NT2/D1 (cell line): ENCODE measurements around the gene SEPTIN11.

Experiments used
- DNase-seq: peaks from one replicate; pipeline ENCODE4 v3.0.0-alpha.2; 2011; ENCODE audit warnings: low read depth, low spot score
- H3K27me3 ChIP-seq: 2 replicates; pipeline ENCODE4 v1.6.0; 2011; ENCODE audit warnings: mild to moderate bottlenecking; ENCODE audit not compliant: insufficient read length, insufficient read depth
- H3K36me3 ChIP-seq: 2 replicates; pipeline ENCODE4 v1.6.1; 2011; ENCODE audit warnings: mild to moderate bottlenecking, low read length, mixed read lengths; ENCODE audit not compliant: insufficient read depth, insufficient read length
- H3K4me1 ChIP-seq: 2 replicates; pipeline ENCODE4 v1.5.1; 2011; ENCODE audit not compliant: insufficient read depth, insufficient read length
- H3K4me3 ChIP-seq: 2 replicates; pipeline ENCODE4 v1.5.1; 2011; ENCODE audit warnings: low read depth; ENCODE audit not compliant: insufficient read length
- H3K9ac ChIP-seq: 2 replicates; pipeline ENCODE4 v1.6.0; 2011; ENCODE audit warnings: low read depth; ENCODE audit not compliant: insufficient read length
- H3K9me3 ChIP-seq: 2 replicates; pipeline ENCODE4 v1.5.1; 2011; ENCODE audit warnings: mild to moderate bottlenecking, low read length; ENCODE audit not compliant: insufficient read depth
- SUZ12 ChIP-seq: IDR thresholded peaks from 2 replicates; pipeline ENCODE4 v1.6.1; 2011; ENCODE audit not compliant: insufficient read length, insufficient read depth; ENCODE audit errors: extremely low read depth
- YY1 ChIP-seq: IDR thresholded peaks from 2 replicates; pipeline ENCODE4 v1.6.1; 2011; ENCODE audit not compliant: insufficient read length, insufficient read depth
- ZNF274 ChIP-seq: IDR thresholded peaks from 2 replicates; pipeline ENCODE4 v1.6.1; 2011; ENCODE audit warnings: mild to moderate bottlenecking, low read depth, low read length

SEPTIN11 gene

DNA sequence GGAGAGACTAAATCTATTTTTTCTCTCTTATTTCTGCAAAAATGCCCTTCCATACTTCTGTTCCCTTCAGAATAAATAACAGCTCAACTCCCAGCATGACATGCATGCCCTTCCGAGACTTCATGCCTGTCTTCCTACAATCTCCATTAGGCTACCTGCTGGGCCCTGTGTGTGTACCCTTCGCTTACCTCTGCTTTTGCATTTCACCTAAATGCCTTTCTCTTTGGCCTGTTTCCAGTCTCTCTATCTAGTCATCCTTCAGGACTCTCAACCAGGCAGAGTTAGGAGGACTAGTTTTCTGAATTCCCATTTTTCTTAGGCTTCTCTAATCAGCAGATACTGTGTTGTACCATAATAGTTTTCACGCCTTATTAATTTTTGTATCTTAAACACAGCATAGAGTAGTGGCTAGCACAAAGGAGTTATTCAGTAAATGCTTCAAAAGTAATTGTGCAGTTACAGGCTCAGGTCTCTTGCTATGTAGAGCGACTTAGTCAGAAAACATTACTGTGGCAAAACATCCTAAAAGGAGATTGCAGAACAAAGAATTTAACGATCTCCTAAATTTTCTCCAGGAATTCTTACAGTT, 20.5 kb downstream of the SEPTIN11 start:
- no peak for DNase-seq
- H3K4me3 ChIP-seq, result no peak overlapping the region
- H3K36me3 ChIP-seq, result peaks cover 24% of the 10 kb centered on the region
- TF ChIP-seq SUZ12 (no peak), ZNF274 (no peak), YY1 (no peak)
- H3K27me3 ChIP-seq, result no peaks in the 10 kb centered on the region
- no peak overlapping the region for H3K9ac ChIP-seq
- H3K9me3 ChIP-seq, result no peaks in the 10 kb centered on the region
- H3K4me1 ChIP-seq, result no peaks in the 10 kb centered on the region

DNA sequence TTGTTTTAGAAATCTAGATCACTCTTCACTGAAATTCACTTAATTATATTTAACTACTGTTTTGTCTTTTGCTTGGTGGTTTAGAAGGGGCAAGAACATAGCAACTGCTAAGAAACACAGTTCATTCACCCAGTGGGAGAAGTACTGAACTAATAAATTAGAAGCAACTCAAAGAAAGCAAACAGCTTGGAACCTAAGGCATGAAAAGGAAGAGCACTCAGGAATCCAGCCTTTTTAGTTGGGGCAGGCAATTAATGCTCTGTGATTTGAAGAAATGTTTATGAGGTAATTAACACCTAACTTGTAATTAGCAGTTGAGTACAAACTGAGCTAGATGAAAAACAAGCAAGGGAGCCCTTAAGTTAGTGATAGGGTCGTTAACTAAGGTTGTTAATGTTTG, 22.8 kb downstream of the SEPTIN11 start:
- Histone ChIP-seq H3K4me1 (no peaks in the 10 kb centered on the region), H3K27me3 (no peaks in the 10 kb centered on the region), H3K9ac (no peak overlapping the region), H3K4me3 (no peak overlapping the region), H3K36me3 (peaks cover 27% of the 10 kb centered on the region), H3K9me3 (no peaks in the 10 kb centered on the region)
- TF ChIP-seq SUZ12 (no peak), YY1 (no peak), ZNF274 (no peak)
- DNase-seq, result no peak

DNA sequence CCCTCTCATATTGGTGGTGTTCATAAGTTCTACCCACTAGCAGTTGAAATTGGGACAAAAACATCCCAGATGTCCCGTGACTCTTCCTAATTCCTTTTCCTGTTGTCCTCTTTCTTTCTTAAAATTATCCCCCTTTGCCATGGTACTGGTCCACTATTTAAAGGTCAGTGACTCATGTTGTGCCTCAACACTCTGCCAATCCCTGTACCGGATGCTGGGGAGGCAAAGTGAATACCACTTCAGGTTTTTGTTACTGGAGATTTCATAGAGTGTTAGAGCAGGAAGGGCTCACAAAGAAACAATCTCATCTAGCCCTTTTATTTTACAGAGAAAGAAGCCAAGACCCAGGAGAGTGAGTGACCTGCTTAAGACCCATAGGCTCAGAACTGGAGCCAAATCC, 24.6 kb downstream of the SEPTIN11 start:
- no peaks in the 10 kb centered on the region for H3K9me3 ChIP-seq
- no peak for DNase-seq

GRCh38 chr4:76977113-76977512, 27.6 kb downstream of the SEPTIN11 start:
- H3K27me3 ChIP-seq, result no peaks in the 10 kb centered on the region
- no peak for DNase-seq
- TF ChIP-seq SUZ12, result no peak
- no peak for TF ChIP-seq YY1
- no peak for TF ChIP-seq ZNF274
- peaks cover 31% of the 10 kb centered on the region for H3K36me3 ChIP-seq
- H3K9ac ChIP-seq, result no peak overlapping the region
- no peaks in the 10 kb centered on the region for H3K9me3 ChIP-seq
- H3K4me1 ChIP-seq, result no peaks in the 10 kb centered on the region
- H3K4me3 ChIP-seq, result no peak overlapping the region

More for the DNA sequence above, 24.6 kb downstream of the SEPTIN11 start:
- Histone ChIP-seq H3K9ac (no peak overlapping the region), H3K27me3 (no peaks in the 10 kb centered on the region), H3K4me1 (no peaks in the 10 kb centered on the region), H3K36me3 (peaks cover 29% of the 10 kb centered on the region), H3K4me3 (no peak overlapping the region)
- no peak for TF ChIP-seq SUZ12
- no peak for TF ChIP-seq ZNF274
- TF ChIP-seq YY1, result no peak

DNA sequence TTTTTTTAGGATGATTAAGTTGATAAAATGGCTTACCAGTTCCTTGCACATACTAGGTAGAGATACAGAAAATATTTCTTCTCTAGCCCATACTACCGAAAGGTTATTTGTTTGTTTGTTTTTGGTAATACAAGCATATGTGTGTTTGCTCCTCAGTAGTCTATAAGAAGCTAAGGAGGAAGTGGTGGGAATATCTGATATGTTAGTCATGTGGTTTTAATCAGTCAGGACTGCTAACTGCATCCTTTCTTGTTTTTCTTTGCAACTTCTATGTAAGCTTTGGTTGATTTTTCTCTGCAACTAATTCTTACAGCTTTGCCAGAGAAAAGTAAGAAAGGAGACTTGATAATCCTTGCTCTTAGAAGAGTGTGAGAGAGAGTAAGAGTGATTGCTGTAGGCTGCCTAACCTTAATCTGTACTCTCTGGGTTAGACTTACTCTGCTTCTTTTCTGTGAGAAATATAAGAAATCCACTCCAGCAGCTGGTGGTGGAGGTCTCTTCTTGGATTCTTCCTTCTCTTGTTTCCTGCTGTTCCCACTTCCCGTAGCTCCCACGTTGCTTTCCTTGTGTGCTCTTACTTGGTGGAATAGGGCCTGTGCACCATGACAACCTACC, 28.3 kb downstream of the SEPTIN11 start:
- H3K27me3 ChIP-seq, result no peaks in the 10 kb centered on the region
- DNase-seq, result no peak
- peaks cover 29% of the 10 kb centered on the region for H3K36me3 ChIP-seq
- H3K4me3 ChIP-seq, result no peak overlapping the region
- no peak overlapping the region for H3K9ac ChIP-seq
- no peaks in the 10 kb centered on the region for H3K4me1 ChIP-seq
- no peaks in the 10 kb centered on the region for H3K9me3 ChIP-seq
- TF ChIP-seq YY1, result no peak
- no peak for TF ChIP-seq SUZ12
- no peak for TF ChIP-seq ZNF274

DNA sequence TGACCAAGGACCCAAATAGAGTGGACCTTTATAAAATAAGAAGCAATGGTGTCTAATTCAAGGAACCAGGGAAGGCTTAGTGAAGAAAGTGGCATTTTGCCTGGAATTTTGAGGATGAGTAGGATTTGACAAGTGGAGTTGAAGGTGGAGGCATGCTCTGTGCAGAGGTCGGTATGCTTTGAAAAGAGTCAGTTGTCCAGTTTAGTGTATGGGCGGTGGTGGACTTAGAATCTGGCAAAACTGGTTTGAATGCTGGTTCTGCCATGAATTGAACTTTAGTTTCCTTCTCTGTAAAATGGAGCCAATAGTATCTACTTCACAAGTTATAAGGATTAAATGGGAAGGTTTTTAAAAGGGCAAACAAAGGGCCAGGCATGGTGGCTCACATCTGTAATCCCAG, 29.7 kb downstream of the SEPTIN11 start:
- no peak overlapping the region for H3K9ac ChIP-seq
- TF ChIP-seq ZNF274 (no peak), SUZ12 (no peak), YY1 (no peak)
- H3K9me3 ChIP-seq, result no peaks in the 10 kb centered on the region
- no peaks in the 10 kb centered on the region for H3K27me3 ChIP-seq
- peaks cover 21% of the 10 kb centered on the region for H3K36me3 ChIP-seq
- H3K4me1 ChIP-seq, result no peaks in the 10 kb centered on the region
- no peak overlapping the region for H3K4me3 ChIP-seq
- no peak for DNase-seq

GRCh38 chr4:76980261-76980660, 30.7 kb downstream of the SEPTIN11 start:
- TF ChIP-seq ZNF274 (no peak), SUZ12 (no peak), YY1 (no peak)
- Histone ChIP-seq H3K9me3 (no peaks in the 10 kb centered on the region), H3K27me3 (no peaks in the 10 kb centered on the region), H3K9ac (no peak overlapping the region), H3K4me3 (no peak overlapping the region), H3K36me3 (peaks cover 13% of the 10 kb centered on the region), H3K4me1 (peaks cover 5% of the 10 kb centered on the region)
- no peak for DNase-seq
